ENCODE results near the gene FAM90A1.
"Not testable (repeated sequence)": the region's sequence is repeated elsewhere in the genome, so short reads cannot be mapped to it uniquely, and the experiment has no call there.

DNA sequence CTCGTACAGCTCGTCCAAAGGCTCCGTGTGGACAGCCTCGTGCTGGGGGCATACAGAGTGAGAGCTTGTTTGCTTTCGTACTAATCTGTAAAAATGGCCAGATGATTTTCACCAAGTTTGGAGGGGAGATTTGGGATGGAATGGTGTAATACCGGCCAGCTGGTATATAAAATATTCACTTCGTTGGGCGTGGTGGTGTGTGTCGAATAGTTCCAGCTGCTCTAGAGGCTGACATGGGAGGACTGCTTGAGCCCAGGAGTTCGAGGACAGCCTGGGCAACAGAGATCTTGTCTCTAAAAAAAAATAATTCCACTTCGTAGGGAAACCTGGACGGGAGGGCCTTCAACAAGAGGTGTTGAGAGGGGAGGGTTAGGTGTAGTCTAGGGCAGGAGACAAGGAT, 9.6 kb upstream of the FAM90A1 start:
- TF ChIP-seq, protein P1, sequence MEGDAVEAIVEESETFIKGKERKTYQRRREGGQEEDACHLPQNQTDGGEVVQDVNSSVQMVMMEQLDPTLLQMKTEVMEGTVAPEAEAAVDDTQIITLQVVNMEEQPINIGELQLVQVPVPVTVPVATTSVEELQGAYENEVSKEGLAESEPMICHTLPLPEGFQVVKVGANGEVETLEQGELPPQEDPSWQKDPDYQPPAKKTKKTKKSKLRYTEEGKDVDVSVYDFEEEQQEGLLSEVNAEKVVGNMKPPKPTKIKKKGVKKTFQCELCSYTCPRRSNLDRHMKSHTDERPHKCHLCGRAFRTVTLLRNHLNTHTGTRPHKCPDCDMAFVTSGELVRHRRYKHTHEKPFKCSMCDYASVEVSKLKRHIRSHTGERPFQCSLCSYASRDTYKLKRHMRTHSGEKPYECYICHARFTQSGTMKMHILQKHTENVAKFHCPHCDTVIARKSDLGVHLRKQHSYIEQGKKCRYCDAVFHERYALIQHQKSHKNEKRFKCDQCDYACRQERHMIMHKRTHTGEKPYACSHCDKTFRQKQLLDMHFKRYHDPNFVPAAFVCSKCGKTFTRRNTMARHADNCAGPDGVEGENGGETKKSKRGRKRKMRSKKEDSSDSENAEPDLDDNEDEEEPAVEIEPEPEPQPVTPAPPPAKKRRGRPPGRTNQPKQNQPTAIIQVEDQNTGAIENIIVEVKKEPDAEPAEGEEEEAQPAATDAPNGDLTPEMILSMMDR (IDR thresholded peaks at IDR 0.05; ENCODE audit: low read depth, low read length) = not testable (repeated sequence)
- TF ChIP-seq EZH2phosphoT487 (IDR thresholded peaks at IDR 0.05; ENCODE audit: low read depth) = not testable (repeated sequence)

Data from OCI-LY3 (cell line).